ENCODE results near the gene SSU72.

- no peak for TF ChIP-seq POLR2AphosphoS5 (IDR thresholded peaks at IDR 0.05; ENCODE audit: low read depth)
- TF ChIP-seq SPI1 (IDR thresholded peaks at IDR 0.05; ENCODE audit: borderline replicate concordance, low read depth): no peak
- no peak for TF ChIP-seq GABPA (IDR thresholded peaks at IDR 0.05; ENCODE audit: low read depth)
- TF ChIP-seq CTCF (IDR thresholded peaks at IDR 0.05; ENCODE audit: insufficient read depth, low read length): no peak
Observed at GRCh38 chr1:1563688-1564087, 11.0 kb downstream of the SSU72 start.
